Measurements from ENCODE around the gene CCDC57.
"Not testable (repeated sequence)": the region's sequence is repeated elsewhere in the genome, so short reads cannot be mapped to it uniquely, and the experiment has no call there.

Gene CCDC57

DNA sequence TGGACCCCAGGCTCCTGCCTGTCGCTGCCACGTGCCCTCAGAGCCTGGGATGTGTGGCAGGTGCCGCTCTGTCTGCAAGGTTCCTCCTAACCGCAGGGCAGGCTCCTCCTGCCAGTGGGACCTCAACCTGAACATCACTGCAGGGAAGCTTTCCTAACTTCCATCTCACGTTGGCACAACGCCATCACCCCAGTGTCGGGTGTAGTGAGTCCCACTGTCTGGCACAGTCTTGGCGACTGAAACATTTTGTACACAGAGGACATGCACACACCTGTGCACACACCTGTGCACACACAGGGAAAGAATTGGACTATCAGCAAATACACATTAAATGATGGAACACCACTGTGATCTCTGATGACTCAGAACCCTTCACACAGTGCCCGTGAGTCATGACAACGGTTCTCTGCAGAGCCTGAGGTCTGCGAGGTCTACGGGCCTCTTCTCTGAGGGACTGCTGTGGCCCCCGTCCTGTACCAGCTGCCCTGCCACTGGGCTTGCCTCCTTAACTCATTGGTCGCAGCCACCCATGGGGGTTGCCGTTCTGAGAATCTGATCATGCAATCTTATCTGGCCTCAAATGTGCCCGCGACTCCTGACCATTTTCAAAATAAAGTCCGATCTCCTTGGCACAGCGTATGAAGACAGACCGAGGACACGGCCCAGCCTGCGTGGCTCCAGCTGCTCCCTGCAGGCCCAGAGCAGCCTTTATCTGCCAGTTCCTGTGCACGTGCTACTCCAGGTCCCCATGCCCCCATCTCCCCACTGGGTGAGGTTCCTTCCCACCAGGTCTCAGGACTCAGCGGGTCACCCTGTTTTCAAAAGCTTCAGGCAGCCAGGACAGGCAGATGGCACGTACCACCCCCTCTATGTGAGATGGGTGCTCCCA, 7.6 kb downstream of the CCDC57 start:
- no peak for DNase-seq (ENCODE audit: low read depth in 2 of 2, low spot score in 1 of 2)

DNA sequence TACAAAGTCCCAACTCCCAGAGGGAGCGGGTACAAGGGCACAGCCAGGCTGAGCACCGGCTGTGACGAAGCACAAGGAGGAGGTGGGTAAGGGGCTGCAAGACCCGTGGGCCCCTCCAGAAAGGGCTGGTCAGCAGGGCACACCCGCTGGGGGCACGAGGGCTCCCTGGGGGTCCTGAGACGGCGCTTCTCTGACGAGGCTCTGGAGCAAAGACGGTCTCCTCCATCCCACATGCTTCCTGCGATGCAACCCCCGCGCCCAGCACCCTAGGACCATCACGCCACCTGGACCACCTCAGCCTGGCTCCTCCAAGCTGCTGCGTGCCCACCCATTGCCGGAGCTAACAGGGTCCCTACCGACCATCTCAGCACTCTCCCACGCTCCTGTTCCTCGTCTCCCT, 8.7 kb downstream of the CCDC57 start:
- DNase-seq (ENCODE audit: low read depth in 2 of 2, low spot score in 1 of 2), result no peak

DNA sequence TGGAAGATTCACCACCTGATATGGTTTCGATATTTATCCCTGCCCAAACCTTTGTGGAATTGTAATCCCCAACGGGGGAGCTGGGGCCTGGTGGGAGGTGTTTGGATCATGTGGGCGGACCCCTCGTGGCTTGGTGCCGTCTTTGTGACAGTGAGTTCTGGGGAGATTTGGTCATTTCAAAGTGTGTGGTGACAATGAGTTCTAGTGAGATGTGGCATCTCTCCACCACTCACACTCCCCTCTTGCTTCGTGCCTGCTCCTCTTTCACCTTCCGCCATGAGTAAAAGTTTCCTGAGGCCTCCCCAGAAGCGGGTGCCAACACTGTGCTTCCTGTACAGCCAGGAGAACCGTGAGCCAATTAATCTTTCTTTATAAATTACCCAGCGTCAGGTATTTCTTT, 9.7 kb downstream of the CCDC57 start:
- DNase-seq (ENCODE audit: low read depth in 2 of 2, low spot score in 1 of 2), result no peak

DNA sequence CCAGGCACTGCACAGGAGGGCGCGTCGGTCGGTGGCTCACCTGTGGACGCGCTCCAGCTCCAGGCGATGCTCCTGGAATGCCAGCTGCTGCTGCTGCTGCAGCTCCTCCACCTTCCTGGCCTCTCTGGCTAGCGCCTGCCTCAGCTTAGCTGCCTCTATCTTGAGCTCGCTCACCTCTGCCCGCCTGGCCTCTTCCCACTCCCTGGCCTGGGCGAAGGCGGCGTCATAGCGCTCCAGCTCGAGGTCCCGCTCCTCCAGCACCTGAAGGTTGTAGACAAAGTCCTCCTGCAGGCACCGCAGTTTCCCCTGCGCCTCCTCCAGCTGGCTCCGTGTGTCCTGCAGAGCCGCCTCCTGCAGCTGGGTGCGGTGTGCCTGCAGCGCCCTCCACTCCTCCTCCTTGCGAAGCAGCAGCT, 11.1 kb downstream of the CCDC57 start:
- no peak for DNase-seq (ENCODE audit: low read depth in 2 of 2, low spot score in 1 of 2)

DNA sequence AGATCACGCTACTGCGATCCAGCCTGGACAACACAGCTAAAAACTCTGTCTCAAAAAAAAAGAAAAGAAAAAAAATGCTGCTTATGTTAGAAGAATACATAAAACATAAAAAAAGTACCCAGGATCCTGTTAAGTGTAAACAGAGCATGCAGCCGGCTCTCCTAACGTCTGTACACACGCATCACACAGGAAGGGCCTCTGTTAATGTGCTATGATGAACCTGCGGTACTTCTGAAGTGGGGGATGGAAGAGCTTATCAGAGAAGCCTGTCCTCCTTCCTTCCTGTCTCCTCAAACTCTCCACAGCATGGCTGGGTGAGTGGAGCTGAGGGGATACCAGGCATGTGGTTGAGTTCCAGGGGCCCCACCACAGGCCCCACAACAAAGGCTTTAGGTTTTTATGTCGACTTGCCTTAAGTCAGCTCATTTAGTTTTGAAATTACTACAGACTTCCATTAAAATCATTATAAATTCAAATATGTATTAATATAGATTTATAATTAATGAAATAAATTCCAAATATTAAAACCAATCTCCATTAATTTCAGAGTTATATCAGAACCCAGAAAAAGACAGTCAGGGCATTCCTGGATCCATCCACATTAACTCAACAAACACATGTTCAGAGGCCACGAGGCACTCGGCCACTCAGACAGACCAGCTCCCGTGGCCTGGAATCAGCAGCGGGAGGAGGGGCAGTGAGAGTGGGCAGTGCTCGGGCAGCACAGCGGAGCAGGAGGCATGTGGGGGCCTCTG, 11.7 kb downstream of the CCDC57 start:
- DNase-seq (ENCODE audit: low read depth in 2 of 2, low spot score in 1 of 2), result peak in 1 of 2 donors; percentile 35

DNA sequence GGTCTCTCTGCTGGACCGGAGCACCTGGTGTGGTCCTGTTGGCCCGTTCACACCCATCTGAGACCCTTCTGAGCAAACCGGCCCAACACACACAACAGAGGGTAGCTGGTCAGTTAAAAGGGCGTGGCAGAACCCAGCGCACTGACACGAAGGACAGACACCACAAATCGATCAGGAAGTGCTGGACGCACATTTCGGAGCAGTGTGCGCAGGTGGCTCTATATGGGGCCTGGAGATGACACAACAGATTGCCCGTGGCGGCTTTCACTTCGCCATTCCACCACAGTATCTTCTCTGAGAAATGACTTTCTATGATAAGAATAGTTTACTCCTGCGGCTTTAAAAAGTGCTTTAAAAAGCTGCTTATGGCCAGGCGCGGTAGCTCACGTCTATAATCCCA, 12.5 kb downstream of the CCDC57 start:
- no peak for DNase-seq (ENCODE audit: low read depth in 2 of 2, low spot score in 1 of 2)

DNA sequence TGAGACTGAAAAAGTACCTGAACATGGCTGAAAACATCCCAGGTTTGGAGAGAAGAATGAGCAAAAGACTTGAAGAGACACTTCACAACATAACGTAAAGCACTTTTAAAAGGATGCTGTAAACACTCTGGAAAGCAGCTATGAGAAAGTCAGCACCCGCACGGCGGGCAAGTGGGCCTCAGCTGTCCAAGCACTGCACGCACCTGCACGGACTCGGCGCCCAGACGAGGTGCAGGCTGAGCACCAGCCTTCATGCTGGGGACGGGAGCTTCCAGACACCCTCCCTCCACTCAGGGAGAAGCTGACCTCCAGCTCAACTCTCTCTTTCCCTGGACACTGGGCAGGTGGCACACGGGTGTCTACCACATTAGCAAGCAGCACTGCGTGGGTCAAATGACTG, 13.1 kb downstream of the CCDC57 start:
- no peak for DNase-seq (ENCODE audit: low read depth in 2 of 2, low spot score in 1 of 2)

DNA sequence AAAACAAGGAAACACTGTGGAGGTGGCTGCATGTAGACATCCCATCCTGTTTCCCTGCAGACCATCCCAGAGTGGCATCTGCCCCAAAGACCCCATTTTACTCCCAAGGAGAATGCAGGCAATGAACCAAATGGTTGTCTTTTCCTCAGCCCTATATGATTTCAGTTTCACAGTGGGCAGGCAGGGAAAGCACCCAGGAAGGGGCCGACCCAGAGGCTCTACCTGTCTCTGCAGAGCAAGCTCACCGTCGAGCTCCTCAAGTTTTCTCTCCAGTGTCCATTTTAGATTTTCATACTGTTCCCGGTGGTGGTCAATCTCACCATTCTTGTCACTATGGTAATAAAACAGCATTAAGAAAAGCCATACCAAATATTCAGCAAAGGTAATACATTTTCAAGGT, 14.6 kb downstream of the CCDC57 start:
- DNase-seq (ENCODE audit: low read depth in 2 of 2, low spot score in 1 of 2), result no peak

DNA sequence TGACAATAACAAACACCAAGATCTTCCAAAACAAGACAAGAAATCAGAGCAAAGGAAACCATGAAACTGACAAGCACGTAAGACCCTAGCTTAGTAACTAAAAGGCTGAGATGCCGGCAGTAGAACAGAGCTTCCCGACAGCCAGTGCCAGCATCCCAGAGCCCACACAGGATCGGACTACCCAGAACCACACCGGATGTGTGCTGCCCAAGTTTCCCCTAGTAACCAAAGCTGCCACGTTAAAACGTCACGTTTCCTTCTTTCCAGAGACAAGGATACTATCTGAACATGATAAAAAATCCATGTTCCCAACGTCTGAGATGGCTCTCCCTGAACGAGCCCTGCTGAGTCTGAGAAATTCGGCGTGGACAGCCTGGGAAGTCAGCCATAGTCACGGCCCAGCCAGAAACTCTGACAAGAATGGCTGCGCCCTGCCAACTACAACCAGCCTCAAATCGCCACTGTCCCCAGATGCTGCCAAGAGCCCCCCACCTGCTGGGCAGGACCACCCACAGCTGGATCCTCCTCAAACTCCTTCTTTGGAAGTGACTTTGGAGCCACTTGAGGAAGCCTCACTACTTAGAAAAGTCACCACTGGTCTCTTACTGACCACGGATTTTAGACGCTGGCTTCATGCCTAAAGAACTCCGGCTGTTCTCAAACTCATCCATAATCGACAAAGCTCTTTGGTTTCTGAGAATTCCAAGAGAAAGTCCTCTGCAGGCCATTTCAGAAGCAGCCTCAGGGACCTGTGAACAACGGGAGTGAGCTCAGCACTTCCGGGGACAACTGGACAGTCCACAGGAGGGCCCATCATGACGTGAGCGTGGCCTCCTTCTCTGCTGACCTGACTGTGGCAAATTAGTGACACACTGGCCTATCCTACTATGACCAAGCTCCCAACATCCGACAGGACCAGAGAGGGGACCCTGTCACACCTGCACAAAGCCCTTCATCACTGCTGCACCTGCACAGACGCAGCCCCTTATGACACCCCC, 16.7 kb downstream of the CCDC57 start:
- no peak for DNase-seq (ENCODE audit: low read depth in 2 of 2, low spot score in 1 of 2)

DNA sequence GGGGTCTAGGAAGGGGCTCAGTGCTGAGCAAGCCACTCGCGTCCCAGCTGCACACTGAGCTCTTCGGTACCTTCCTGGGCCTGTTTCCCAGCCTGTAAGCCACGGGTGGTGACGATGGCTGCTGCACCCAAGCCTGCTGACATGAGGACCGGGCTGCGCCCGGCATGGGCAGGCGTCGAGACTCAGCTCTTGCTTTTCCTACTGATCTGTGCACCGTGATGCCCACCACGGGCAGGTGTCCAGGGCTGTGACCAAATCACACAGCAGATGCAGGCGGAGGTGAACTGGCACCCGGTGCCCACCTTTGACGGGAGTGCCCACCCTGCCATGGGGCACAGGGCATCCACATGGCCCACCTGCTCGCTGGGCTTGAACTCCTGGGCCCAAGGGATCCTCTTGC, 17.9 kb downstream of the CCDC57 start:
- no peak for DNase-seq (ENCODE audit: low read depth in 2 of 2, low spot score in 1 of 2)

DNA sequence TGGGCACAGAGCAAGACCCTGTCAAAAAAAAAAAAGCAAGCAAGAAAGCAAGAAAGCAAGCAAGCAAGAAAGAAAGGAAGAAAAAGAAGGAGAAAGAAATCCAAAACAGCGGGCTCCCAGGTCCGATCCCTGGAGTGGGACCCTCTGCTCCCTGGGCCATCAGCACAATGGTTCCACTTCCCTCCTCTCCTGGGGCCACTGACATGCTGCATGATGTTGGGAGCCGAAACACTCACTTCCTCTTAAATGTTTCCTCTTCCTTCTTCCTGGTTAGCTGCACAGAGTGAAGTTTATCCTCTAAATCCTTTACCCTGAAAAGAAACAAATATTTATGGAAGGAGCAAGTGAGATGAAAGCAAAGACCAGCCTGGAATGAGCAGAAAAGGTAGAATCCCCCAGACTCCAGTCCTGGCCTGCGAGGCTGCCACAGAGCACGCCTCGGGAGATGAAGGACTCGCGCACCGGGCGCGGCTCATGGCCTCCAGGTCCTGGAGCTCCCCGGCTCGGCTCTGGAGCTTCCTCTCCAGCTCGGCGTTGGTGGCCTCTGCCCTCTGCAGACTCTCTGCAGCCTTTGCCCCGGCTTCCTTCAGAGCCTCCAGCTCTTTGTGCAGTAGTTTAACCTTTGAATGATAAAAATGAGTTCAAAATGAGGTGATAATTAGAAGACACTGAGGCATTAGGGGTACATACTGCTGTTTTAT, 19.0 kb downstream of the CCDC57 start:
- no peak for DNase-seq (ENCODE audit: low read depth in 2 of 2, low spot score in 1 of 2)

DNA sequence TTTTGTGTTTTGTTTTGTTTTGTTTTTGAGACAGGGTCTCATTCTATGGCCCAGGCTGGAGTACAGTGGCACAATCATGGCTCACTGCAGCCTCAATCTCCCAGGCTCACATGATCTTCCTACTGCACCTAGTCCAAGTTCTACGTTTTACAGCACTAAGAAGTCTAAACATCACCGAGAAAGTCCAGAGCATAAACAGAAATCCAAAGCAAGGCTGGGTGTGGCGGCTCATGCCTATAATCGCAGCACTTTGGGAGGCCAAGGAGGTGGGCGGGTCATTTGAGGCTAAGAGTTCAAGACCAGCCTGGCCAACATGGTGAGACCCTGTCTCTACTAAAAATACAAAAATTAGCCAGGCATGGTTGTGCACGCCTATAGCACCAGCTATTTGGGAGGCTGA, 19.6 kb downstream of the CCDC57 start:
- not testable (repeated sequence) for DNase-seq (ENCODE audit: low read depth in 2 of 2, low spot score in 1 of 2)

DNA sequence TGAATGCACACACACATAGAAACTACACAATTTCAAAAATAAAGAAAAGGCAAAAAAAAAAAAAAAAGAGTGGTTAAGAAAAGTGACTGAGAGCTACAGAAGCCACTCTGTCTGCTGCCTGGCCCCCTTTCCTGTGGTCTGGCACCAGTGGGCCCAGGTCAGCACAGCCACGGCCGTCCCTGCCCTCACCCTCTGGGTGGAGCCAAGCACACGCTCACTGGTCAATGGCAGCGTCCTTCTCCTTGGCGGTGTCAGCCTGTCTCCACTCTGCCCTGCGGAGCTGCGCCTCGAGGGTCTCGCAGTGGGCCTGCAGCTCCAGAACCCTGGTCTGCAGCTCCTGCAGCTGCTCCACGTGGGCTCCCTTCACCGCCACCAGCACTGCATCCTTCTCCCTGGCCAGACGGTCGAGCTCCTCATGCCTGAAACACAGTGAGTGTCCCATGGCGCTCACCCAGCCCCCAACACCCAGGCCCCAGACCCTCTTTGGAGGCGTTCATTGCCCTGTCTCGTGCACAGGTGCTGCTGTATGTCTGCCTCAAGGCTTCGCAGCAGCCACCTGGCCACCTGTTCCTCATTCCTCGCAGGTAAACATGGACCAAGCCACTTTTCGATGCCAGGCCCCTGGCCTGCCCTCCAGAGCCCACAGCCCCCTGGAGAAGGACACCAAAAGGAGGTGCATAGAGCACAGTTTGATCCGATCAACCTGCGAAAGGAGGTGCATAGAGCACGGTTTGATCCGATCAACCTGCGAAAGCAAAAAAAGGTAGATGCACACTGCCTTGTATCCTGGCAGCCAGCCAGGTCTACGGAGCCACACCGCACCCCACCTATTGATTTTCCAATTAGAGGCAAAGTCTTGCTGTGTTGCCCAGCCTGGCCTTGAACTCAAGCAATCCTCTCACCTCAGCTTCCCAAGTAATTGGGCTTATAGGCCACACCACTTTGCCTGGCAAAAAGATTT, 24.4 kb downstream of the CCDC57 start:
- DNase-seq (ENCODE audit: low read depth in 2 of 2, low spot score in 1 of 2), result no peak

DNA sequence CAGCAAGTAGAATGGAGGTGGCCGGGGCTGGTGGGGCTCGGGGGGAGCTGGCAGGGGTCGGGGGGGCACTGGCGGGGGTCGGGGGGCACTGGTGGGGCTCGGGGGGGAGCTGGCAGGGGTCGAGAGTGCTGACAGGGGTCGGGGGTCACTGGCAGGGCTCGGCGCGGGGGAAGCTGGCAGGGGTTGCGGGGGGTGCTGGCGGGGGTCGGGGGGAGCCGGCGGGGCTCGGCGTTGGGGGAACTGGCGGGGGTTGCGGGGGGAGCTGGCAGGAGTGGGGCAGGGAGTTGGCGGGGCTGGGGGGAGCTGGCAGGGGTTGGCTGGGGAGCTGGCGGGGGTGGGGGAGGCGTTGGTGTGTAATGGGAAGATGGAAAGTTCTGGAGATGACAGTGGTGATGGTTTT, 25.1 kb downstream of the CCDC57 start:
- DNase-seq (ENCODE audit: low read depth in 2 of 2, low spot score in 1 of 2), result no peak

DNA sequence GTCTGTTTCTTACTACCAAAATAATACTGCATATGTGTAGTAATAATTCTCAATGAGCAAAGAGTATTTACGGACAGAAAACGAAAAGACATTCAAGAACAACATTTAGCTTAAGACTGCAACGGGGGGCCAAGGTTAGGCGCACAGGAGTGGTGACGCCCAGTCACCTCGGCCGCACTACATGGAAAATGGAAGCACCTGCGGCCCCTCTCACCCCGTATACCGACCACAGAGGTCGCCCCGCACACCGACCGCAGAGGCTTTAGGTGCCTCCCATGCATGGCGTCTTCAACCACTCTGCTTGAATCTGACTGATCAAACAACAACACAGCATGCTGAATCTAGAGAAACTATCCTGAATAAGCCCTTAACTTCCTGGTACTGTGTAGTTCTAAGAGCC, 26.4 kb downstream of the CCDC57 start:
- no peak for DNase-seq (ENCODE audit: low read depth in 2 of 2, low spot score in 1 of 2)

DNA sequence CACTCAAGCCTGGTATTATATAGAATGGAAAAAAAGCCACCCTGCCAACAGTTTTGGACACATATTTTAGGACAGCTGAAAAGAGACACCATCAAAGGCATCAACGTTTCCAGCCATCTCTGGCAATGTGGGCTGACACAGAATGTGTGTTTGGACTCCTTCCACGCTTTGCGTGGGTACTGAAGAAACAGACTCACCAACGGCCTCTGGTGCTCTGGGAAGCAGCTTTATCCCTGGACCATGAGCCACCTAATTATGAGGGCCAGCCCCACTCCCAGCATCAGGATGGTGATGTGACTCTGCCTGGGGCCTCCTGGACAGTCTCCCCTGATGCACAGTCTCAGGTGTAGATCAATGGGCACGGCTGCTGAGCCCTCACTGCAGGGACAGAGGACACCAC, 27.9 kb downstream of the CCDC57 start:
- no peak for DNase-seq (ENCODE audit: low read depth in 2 of 2, low spot score in 1 of 2)

DNA sequence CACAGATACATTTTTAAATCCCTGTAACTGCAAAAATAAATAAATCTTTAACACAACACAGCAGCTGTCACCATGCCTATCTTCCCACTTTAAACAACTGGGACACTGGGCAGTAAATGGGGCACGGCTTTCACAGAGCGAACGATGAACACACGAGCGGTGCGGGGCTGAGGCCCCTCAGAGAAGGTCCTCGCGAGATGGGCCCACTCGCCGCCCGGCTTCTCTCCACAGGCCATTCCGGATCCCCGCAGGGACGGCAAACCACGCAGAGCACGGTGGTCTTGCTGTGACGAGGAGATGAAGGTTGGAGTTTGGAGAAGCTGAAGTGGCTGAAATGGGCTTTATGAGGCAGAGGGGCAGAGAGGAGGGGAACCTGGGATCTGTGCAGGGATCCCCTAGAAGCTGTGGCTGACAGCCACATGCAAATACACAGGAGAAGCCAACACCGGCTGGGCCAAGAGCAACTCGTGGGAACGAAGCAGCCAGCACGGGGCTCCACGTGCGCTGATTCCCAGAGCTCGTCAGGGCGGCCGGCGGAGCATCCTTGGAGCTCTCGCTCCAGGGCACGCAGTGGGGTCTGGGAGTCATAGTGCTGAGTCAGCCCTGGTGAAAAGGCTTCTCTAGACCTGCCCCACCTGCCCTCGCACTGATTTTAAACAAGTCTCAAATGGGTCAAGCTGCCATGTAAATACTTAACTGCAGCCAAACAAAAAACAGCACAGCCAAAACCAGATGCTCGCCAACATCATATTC, 31.7 kb downstream of the CCDC57 start:
- no peak for DNase-seq (ENCODE audit: low read depth in 2 of 2, low spot score in 1 of 2)

DNA sequence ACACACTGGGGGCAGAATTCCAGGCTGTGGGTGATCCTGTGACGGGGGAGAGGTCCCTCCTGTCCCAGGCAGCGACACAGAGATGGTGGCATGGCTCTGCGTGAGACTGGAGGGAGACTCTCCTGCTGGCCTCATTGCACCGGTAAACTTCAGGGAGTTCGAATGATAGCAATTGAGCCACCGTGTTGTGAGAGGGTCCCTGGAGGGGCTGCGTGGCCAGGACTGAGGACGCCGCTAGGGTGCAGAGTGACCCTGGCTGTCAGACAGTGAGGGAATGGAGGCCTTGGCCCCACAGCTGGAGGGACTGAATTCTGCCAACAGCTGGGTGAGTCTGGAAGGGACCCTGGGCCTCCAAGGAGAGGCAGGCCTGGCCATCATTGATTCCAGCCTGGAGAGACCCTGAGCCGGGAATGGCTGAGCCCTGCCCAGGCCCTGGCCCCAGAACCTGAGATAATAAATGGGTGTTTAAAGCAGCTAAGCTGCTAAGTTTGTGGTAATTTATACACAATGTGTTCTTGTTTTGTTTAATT, 32.6 kb downstream of the CCDC57 start:
- no peak for DNase-seq (ENCODE audit: low read depth in 2 of 2, low spot score in 1 of 2)

DNA sequence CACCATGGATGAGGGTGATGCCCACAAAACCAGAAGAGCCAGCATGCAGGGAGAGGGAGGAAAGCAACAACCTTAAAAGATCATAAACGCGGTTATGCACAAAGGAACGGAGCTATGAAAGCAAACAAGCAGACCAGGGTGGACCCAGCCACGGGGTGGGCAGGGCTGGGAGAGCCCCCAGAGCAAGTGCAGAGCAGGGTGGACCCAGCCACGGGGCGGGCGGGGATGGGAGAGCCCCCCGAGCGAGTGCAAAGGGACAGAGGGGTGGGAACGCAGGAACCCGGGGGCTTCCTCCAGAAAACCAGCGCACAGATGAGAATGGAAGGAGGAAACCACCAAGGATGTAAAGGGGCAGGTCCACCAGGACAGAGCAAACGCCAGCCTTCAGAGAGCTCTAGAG, 33.2 kb downstream of the CCDC57 start:
- DNase-seq (ENCODE audit: low read depth in 2 of 2, low spot score in 1 of 2), result no peak
